GM12878 (cell line): ENCODE data around the gene MIXL1. TPM values are rescaled to one million over a fixed set of nuclear protein-coding genes. Genes with fewer than 3 reads are reported as not detected.
A peak's percentile ranks its signal among the peaks of the same experiment; 100 is the strongest.
"Not testable (repeated sequence)": the region's sequence is repeated elsewhere in the genome, so short reads cannot be mapped to it uniquely, and the experiment has no call there.

Experiments
- ATAC-seq: fragments of 200-7000 bp; cut with Tn5 transposase; 3 replicates; pipeline ENCODE4 v1.9.1; 2020; ENCODE audit warnings: mild to moderate bottlenecking, moderate library complexity
- BruUV-seq: library from RNA; stranded (reverse); fragments of 400-500 nt; replicated peaks from 2 replicates; lab custom pipeline; 2021; lab: Mats Ljungman, UMichigan
- CTCF ChIA-PET: fragments of 300-600 bp; sonication (Branson Sonifier 250); formaldehyde crosslinking; extraction: SDS; loops from one replicate; lab custom pipeline; 2021; ENCODE audit warnings: inconsistent platforms; lab: Yijun Ruan, JAX
- POLR2A ChIA-PET: fragments of 350-600 bp; formaldehyde crosslinking; extraction: SDS; loops from one replicate; lab custom pipeline; 2021; ENCODE audit warnings: inconsistent platforms; lab: Charles Lee
- RAD21 ChIA-PET: fragments of 300-600 bp; sonication (Branson Sonifier 250); formaldehyde crosslinking; loops from one replicate; lab custom pipeline; 2023; ENCODE audit warnings: antibody characterized with exemption; ENCODE audit not compliant: unreplicated experiment; lab: Charles Lee
- SMC1A ChIA-PET: fragments of 300-600 bp; sonication (Branson Sonifier 250); formaldehyde crosslinking; loops from one replicate; lab custom pipeline; 2023; ENCODE audit not compliant: unreplicated experiment, uncharacterized antibody; lab: Charles Lee
- DNase-seq: peaks from one replicate; pipeline ENCODE4 v3.0.0-alpha.2; 2011; ENCODE audit warnings: low read depth, low spot score
- FAIRE-seq: peaks from 3 replicates; lab custom pipeline; 2011; peaks lifted over from hg19 to GRCh38; lab: Jason Lieb, UNC
- H2AFZ ChIP-seq: 2 replicates; pipeline ENCODE4 v1.6.0; 2011; ENCODE audit warnings: low read depth, low read length, control low read depth; ENCODE audit not compliant: control insufficient read depth
- H3K27ac ChIP-seq: 2 replicates; pipeline ENCODE4 v1.5.1; 2011; ENCODE audit warnings: control low read depth; ENCODE audit not compliant: control insufficient read depth, insufficient read depth
- H3K27me3 ChIP-seq, 2 experiments: replicated peaks in 1 of 2; 2 replicates each; pipeline versions ENCODE4 v1.6.0 to v1.6.1; 2011; ENCODE audit warnings: low read length in 1 of 2; ENCODE audit not compliant: control insufficient read depth in 2 of 2, insufficient read depth in 2 of 2
- H3K36me3 ChIP-seq, 2 experiments: 2 replicates each; pipeline ENCODE4 v1.5.1; 2011; ENCODE audit warnings: low read length in 1 of 2; ENCODE audit not compliant: control insufficient read depth in 2 of 2, insufficient read depth in 2 of 2
- H3K4me1 ChIP-seq: 2 replicates; pipeline ENCODE4 v1.6.1; 2011; ENCODE audit warnings: mild to moderate bottlenecking, low read length, moderate library complexity, mixed read lengths; ENCODE audit not compliant: control insufficient read depth, insufficient read depth
- H3K4me2 ChIP-seq: 2 replicates; pipeline ENCODE4 v1.6.0; 2011; ENCODE audit warnings: control low read depth; ENCODE audit not compliant: control insufficient read depth, insufficient read depth
- H3K4me3 ChIP-seq: fragments of 200-600 bp; sonication (generic); 2 replicates; pipeline ENCODE4 v1.5.1; 2016
- H3K79me2 ChIP-seq: 2 replicates; pipeline ENCODE4 v1.6.0; 2011; ENCODE audit warnings: low read length; ENCODE audit not compliant: control insufficient read depth, insufficient read depth
- H3K9ac ChIP-seq: 2 replicates; pipeline ENCODE4 v1.8.0; 2011; ENCODE audit warnings: low read length, control low read depth, mixed read lengths; ENCODE audit not compliant: control insufficient read depth, insufficient read depth
- H3K9me3 ChIP-seq: replicated peaks from 3 replicates; pipeline ENCODE4 v1.5.1; 2011; ENCODE audit warnings: mild to moderate bottlenecking, low read length; ENCODE audit not compliant: control insufficient read depth, insufficient read depth
- H4K20me1 ChIP-seq: 2 replicates; pipeline ENCODE4 v1.6.0; 2011; ENCODE audit not compliant: control insufficient read depth, insufficient read depth
- ATF7 ChIP-seq: fragments of 450-650 bp; IDR thresholded peaks from 2 replicates; pipeline ENCODE4 v1.6.1; 2016; ENCODE audit warnings: low read depth, mild to moderate bottlenecking
- EGR1 ChIP-seq, 2 experiments: IDR thresholded peaks; 1 replicate in 1 of 2; 2 replicates in 1 of 2; pipeline ENCODE4 v1.6.1; 2011 to 2012; ENCODE audit warnings: low read depth in 2 of 2, low read length in 2 of 2, borderline replicate concordance in 1 of 2, mild to moderate bottlenecking in 1 of 2, moderate library complexity in 1 of 2
- IKZF2 ChIP-seq, 2 experiments: fragments of 450-650 bp; IDR thresholded peaks; 2 replicates each; pipeline ENCODE4 v1.6.1; 2017; ENCODE audit warnings: mild to moderate bottlenecking in 2 of 2, moderate library complexity in 2 of 2
- JUND ChIP-seq: IDR thresholded peaks from 2 replicates; pipeline ENCODE4 v1.6.1; 2012; ENCODE audit warnings: low read depth, mild to moderate bottlenecking, low read length, improper control_type of control experiment, moderate library complexity
- MTA2 ChIP-seq: fragments of 450-650 bp; IDR thresholded peaks from 2 replicates; pipeline ENCODE4 v1.6.1; 2016; ENCODE audit warnings: low read depth, mild to moderate bottlenecking, moderate library complexity
- NRF1 ChIP-seq: conservative IDR thresholded peaks from 2 replicates; pipeline ENCODE4 v1.6.1; 2011; ENCODE audit warnings: mild to moderate bottlenecking, low read depth, low read length, improper control_type of control experiment
- PBX3 ChIP-seq: IDR thresholded peaks from 2 replicates; pipeline ENCODE4 v1.6.1; 2011; ENCODE audit warnings: mild to moderate bottlenecking, low read depth, low read length, moderate library complexity; ENCODE audit not compliant: insufficient replicate concordance
- SP1 ChIP-seq: IDR thresholded peaks from one replicate; pipeline ENCODE4 v1.6.1; 2011; ENCODE audit warnings: low read depth, low read length
- TAF1 ChIP-seq: IDR thresholded peaks from 2 replicates; pipeline ENCODE4 v1.6.1; 2011; ENCODE audit warnings: mild to moderate bottlenecking, low read depth, low read length, borderline replicate concordance
- USF2 ChIP-seq: IDR thresholded peaks from 2 replicates; pipeline ENCODE4 v1.6.1; 2011; ENCODE audit warnings: low read depth, low read length, improper control_type of control experiment, borderline replicate concordance
- ZBTB11 ChIP-seq: fragments of 450-650 bp; formaldehyde crosslinking; IDR thresholded peaks from 2 replicates; pipeline ENCODE4 v1.5.0; 2022; ENCODE audit warnings: mild to moderate bottlenecking, missing genetic modification characterization
- WGBS: methylation state at CpG from one replicate; pipeline ENCODE4 v1.1.6; 2016; ENCODE audit warnings: low lambda C conversion rate; ENCODE audit not compliant: insufficient replicate concordance, insufficient coverage; ENCODE audit errors: missing lambda C conversion rate; 5-methylcytosine and 5-hydroxymethylcytosine counted together
- in situ Hi-C: fragments of 300-500 bp; cut with MboI; formaldehyde crosslinking; loops from 9 replicates; pipeline ENCODE4 v1.14.3; 2018; ENCODE audit warnings: mixed read lengths
- intact Hi-C: fragments of 100-400 bp; cut with micrococcal nuclease; formaldehyde crosslinking; loops from one replicate; pipeline ENCODE4 v1.14.2; 2022; ENCODE audit not compliant: unreplicated experiment
- polyA plus RNA-seq, 11 experiments: library from polyadenylated mRNA; depleted of rRNA in 4 of 11; unstranded in 6 of 11; stranded (reverse) in 5 of 11; fragments of >200 nt; fragmentation: Nextera tagmentation in 4 of 11; fragmentation: Illumina TruSeq in 1 of 11; extraction: Ambion mirVana in 4 of 11; extraction: Trizol in 1 of 11; gene quantifications; 1 replicate in 1 of 11; 2 replicates in 10 of 11; pipeline versions ENCODE4 v1.2.1 to v1.2.3, GENCODE V29; 2011 to 2016; ENCODE audit warnings: inconsistent platforms in 2 of 11, missing spikeins in 2 of 11, low read depth in 1 of 11
- total RNA-seq, 4 experiments: library from RNA; depleted of rRNA in 3 of 4; stranded (reverse); fragments of >200 nt in 3 of 4; fragmentation: Illumina TruSeq in 1 of 4; extraction: Trizol in 1 of 4; gene quantifications; 2 replicates each; pipeline versions ENCODE4 v1.2.1 to v1.2.3, GENCODE V29; 2013 to 2021

Gene MIXL1
- total and polyA plus RNA-seq, 10 of the 15 experiments (the other 5 are each of a cell fraction or from before 2014, with no cell fraction given) = 0.11 to 0.25 (median 0.20) TPM; not detected in 2

- in situ Hi-C loops = no loop called here
- Histone ChIP-seq H3K9ac (no peak overlapping the region), H3K36me3 (no peaks in the 10 kb centered on the region), H3K4me1 (peaks cover 3% of the 10 kb centered on the region; the same call in 1 of the 2 replicates), H4K20me1 (no peaks in the 10 kb centered on the region), H3K27ac (no peak overlapping the region), H3K79me2 (no peaks in the 10 kb centered on the region), H3K4me2 (no peak overlapping the region), H3K4me3 (no peak overlapping the region), H2AFZ (no peak overlapping the region), H3K9me3 (no peaks in the 10 kb centered on the region), H3K27me3 (no peaks in the 10 kb centered on the region; a peak in 1 of 4 replicates)
- FAIRE-seq (no peak), ATAC-seq (no peak), DNase-seq (no peak)
- CTCF ChIA-PET = interaction anchor here (0.9 to 16.0 kb wide), 8 partner anchors 13 to 203 kb away, joined by 3 to 505 read pairs (median 8); no protein-coding TSS in a partner anchor
- RAD21 ChIA-PET = interaction anchor here (0.6 to 3.6 kb wide), 3 partner anchors 63 to 130 kb away, joined by 3 to 46 read pairs (median 34); no protein-coding TSS in a partner anchor
- TF ChIP-seq TAF1 (no peak), USF2 (no peak), JUND (no peak), EGR1 (IDR thresholded peaks at IDR 0.05; ENCODE audit: borderline replicate concordance in 1 of 2, low read depth in 2 of 2, low read length in 2 of 2) (no peak), IKZF2 (IDR thresholded peaks at IDR 0.05) (no peak), SP1 (no peak), PBX3 (no peak), NRF1 (no peak), ZBTB11 (CRISPR knock-in tag) (no peak), ATF7 (no peak), MTA2 (no peak)
- no TSS peak for BruUV-seq
- POLR2A ChIA-PET = interaction anchor here (0.8 kb wide), 1 partner anchor 206 kb away, joined by 3 read pairs; the partner anchor contains the start of gene PARP1
- SMC1A ChIA-PET = interaction anchor here (1.0 to 3.5 kb wide), 7 partner anchors 10 to 205 kb away, joined by 3 to 35 read pairs (median 7); partner anchors contain the start of gene PARP1
- WGBS = 66% methylated on average over 3 of the region's 3 CpGs
- intact Hi-C loops = no loop called here
Measured at GRCh38 chr1:226202246-226202645, 21.2 kb upstream of the MIXL1 start.

- H4K20me1 ChIP-seq, BruUV-seq, H3K4me3 ChIP-seq, intact Hi-C loops, H3K9ac ChIP-seq, H3K27me3 ChIP-seq, H3K36me3 ChIP-seq, H3K4me2 ChIP-seq, H3K4me1 ChIP-seq, H3K79me2 ChIP-seq, in situ Hi-C loops, DNase-seq, H3K9me3 ChIP-seq, ATAC-seq, H3K27ac ChIP-seq, FAIRE-seq: not testable (repeated sequence)
- WGBS = 64% methylated on average over 5 of the region's 6 CpGs
- ChIA-PET POLR2A (interaction anchor here (0.8 kb wide), 1 partner anchor 205 kb away, joined by 3 read pairs; the partner anchor contains the start of gene PARP1), CTCF (interaction anchor here (0.9 to 16.0 kb wide), 6 partner anchors 13 to 203 kb away, joined by 5 to 505 read pairs (median 11); no protein-coding TSS in a partner anchor), SMC1A (interaction anchor here (1.0 to 3.5 kb wide), 7 partner anchors 9 to 205 kb away, joined by 3 to 35 read pairs (median 7); partner anchors contain the start of gene PARP1), RAD21 (interaction anchor here (0.6 to 3.6 kb wide), 4 partner anchors 63 to 130 kb away, joined by 3 to 46 read pairs (median 18); no protein-coding TSS in a partner anchor)
- 0 out of 2 replicates have a peak overlapping the region, but pooled peaks have one; percentile 18 for H2AFZ ChIP-seq
Measured at GRCh38 chr1:226202666-226203065, 20.8 kb upstream of the MIXL1 start.
